Kidney epithelial cell (primary cell): ENCODE results near the gene FAM241A. TPM values are rescaled to one million over a fixed set of nuclear protein-coding genes. Genes with fewer than 3 reads are reported as not detected.

ENCODE experiments used
- DNase-seq: peaks from one replicate; pipeline ENCODE4 v3.0.0-alpha.2; 2010; ENCODE audit warnings: low read depth
- H3K27me3 ChIP-seq: 2 replicates; pipeline ENCODE4 v1.6.0; 2011; ENCODE audit warnings: low read length; ENCODE audit not compliant: control insufficient read depth, insufficient read depth
- H3K36me3 ChIP-seq: 2 replicates; pipeline ENCODE4 v1.5.1; 2011; ENCODE audit warnings: low read length; ENCODE audit not compliant: control insufficient read depth, insufficient read depth
- H3K4me3 ChIP-seq: 2 replicates; pipeline ENCODE4 v1.5.1; 2011; ENCODE audit warnings: low read depth, mild to moderate bottlenecking, control low read depth, low read length
- CTCF ChIP-seq: IDR thresholded peaks from 2 replicates; pipeline ENCODE4 v1.5.1; 2011; ENCODE audit warnings: mild to moderate bottlenecking, moderate library complexity, low read length, control low read depth, inconsistent platforms; ENCODE audit not compliant: insufficient read depth, poor library complexity, severe bottlenecking
- total RNA-seq: library from RNA; depleted of rRNA; stranded (reverse); fragments of >200 nt; gene quantifications from 2 replicates; pipeline ENCODE4 v1.2.3, GENCODE V29; 2015

FAM241A gene
- total RNA-seq, 1 donor from 2014 or later = 1.5 TPM

- no peak for DNase-seq
- Histone ChIP-seq H3K4me3 (no peak overlapping the region), H3K27me3 (no peaks in the 10 kb centered on the region), H3K36me3 (no peaks in the 10 kb centered on the region)
- TF ChIP-seq CTCF = no peak
These were observed 17.5 kb upstream of the FAM241A start for GRCh38 chr4:112127803-112128202.

GRCh38 chr4:112128452-112128851, 16.8 kb upstream of the FAM241A start:
- no peaks in the 10 kb centered on the region for H3K27me3 ChIP-seq
- H3K36me3 ChIP-seq = no peaks in the 10 kb centered on the region
- no peak for TF ChIP-seq CTCF
- no peak overlapping the region for H3K4me3 ChIP-seq
- no peak for DNase-seq

GRCh38 chr4:112130906-112131305, 14.3 kb upstream of the FAM241A start:
- Histone ChIP-seq H3K4me3 (no peak overlapping the region), H3K27me3 (no peaks in the 10 kb centered on the region), H3K36me3 (no peaks in the 10 kb centered on the region)
- TF ChIP-seq CTCF = no peak
- DNase-seq = no peak

GRCh38 chr4:112136551-112136950, 8.7 kb upstream of the FAM241A start:
- Histone ChIP-seq H3K27me3 (no peaks in the 10 kb centered on the region), H3K36me3 (no peaks in the 10 kb centered on the region), H3K4me3 (no peak overlapping the region)
- no peak for DNase-seq
- no peak for TF ChIP-seq CTCF

- TF ChIP-seq CTCF = no peak
- no peak overlapping the region for H3K4me3 ChIP-seq
- H3K36me3 ChIP-seq = no peaks in the 10 kb centered on the region
- H3K27me3 ChIP-seq = no peaks in the 10 kb centered on the region
- no peak for DNase-seq
These were observed 6.7 kb upstream of the FAM241A start for GRCh38 chr4:112138538-112138937.

GRCh38 chr4:112140536-112140935, 4.7 kb upstream of the FAM241A start:
- H3K4me3 ChIP-seq = no peak overlapping the region

More at GRCh38 chr4:112140536-112140935, 4.7 kb upstream of the FAM241A start:
- no peak for DNase-seq
- TF ChIP-seq CTCF = no peak
- Histone ChIP-seq H3K27me3 (no peaks in the 10 kb centered on the region), H3K36me3 (no peaks in the 10 kb centered on the region)
